ENCODE results near the gene PPP1R14D.

- TF ChIP-seq CTCF (IDR thresholded peaks at IDR 0.05) (no peak), POLR2A (IDR thresholded peaks at IDR 0.05) (no peak)
Measured at GRCh38 chr15:40850576-40851112, 22.1 kb upstream of the PPP1R14D start.
